ENCODE results near the gene ATP6V1G3.
"Not testable (repeated sequence)": the region's sequence is repeated elsewhere in the genome, so short reads cannot be mapped to it uniquely, and the experiment has no call there.

The ATP6V1G3 gene

GRCh38 chr1:198524556-198524955 is 15.9 kb downstream of the ATP6V1G3 start:
- Histone ChIP-seq H3K9me3 (ENCODE audit: insufficient read depth, low read depth, low read length) (no peaks in the 10 kb centered on the region), H4K20me1 (ENCODE audit: insufficient read depth, low read length, poor library complexity, severe bottlenecking) (no peaks in the 10 kb centered on the region), H3K4me1 (ENCODE audit: insufficient read depth, low read length, poor library complexity, severe bottlenecking) (peaks cover 82% of the 10 kb centered on the region), H3K27me3 (ENCODE audit: insufficient read depth, low read length, poor library complexity, severe bottlenecking) (no peaks in the 10 kb centered on the region), H3K4me3 (ENCODE audit: low read length, poor library complexity, severe bottlenecking) (peak overlapping the region; percentile 68), H3K9ac (ENCODE audit: low read depth, low read length, poor library complexity, severe bottlenecking) (peak overlapping the region; percentile 71), H3K79me2 (ENCODE audit: insufficient read depth, low read length) (peaks cover 49% of the 10 kb centered on the region), H2AFZ (ENCODE audit: low read length) (peak overlapping the region; percentile 77), H3K9me2 (replicated peaks; ENCODE audit: low read depth, low read length) (no peaks in the 10 kb centered on the region), H3K36me3 (ENCODE audit: insufficient read depth, low read length) (no peaks in the 10 kb centered on the region), H3F3A (ENCODE audit: low read depth) (0 out of 2 replicates have a peak, but pooled peaks cover 3% of the 10 kb centered on the region), H3K4me2 (ENCODE audit: low read depth, low read length, poor library complexity, severe bottlenecking) (peak overlapping the region; percentile 83)
- TF ChIP-seq CTCF (conservative IDR thresholded peaks at IDR 0.05; ENCODE audit: low read length): no peak
- no peak for TF ChIP-seq EZH2phosphoT487 (IDR thresholded peaks at IDR 0.05; ENCODE audit: borderline replicate concordance)

- H3F3A ChIP-seq (ENCODE audit: low read depth); H3K9me3 ChIP-seq (ENCODE audit: insufficient read depth, low read depth, low read length); H3K27me3 ChIP-seq (ENCODE audit: insufficient read depth, low read length, poor library complexity, severe bottlenecking); H3K36me3 ChIP-seq (ENCODE audit: insufficient read depth, low read length); H3K9me2 ChIP-seq (replicated peaks; ENCODE audit: low read depth, low read length); H4K20me1 ChIP-seq (ENCODE audit: insufficient read depth, low read length, poor library complexity, severe bottlenecking): not testable (repeated sequence)
- peaks cover 83% of the 10 kb centered on the region for H3K4me1 ChIP-seq (ENCODE audit: insufficient read depth, low read length, poor library complexity, severe bottlenecking)
- H3K4me3 ChIP-seq (ENCODE audit: low read length, poor library complexity, severe bottlenecking): peak overlapping the region; percentile 68
- H3K9ac ChIP-seq (ENCODE audit: low read depth, low read length, poor library complexity, severe bottlenecking): peak overlapping the region; percentile 71
- H2AFZ ChIP-seq (ENCODE audit: low read length): peak overlapping the region; percentile 77; the same call in 1 of the 2 replicates
- H3K79me2 ChIP-seq (ENCODE audit: insufficient read depth, low read length): peaks cover 53% of the 10 kb centered on the region
- H3K4me2 ChIP-seq (ENCODE audit: low read depth, low read length, poor library complexity, severe bottlenecking): peak overlapping the region; percentile 83
These were observed 16.4 kb downstream of the ATP6V1G3 start for GRCh38 chr1:198524127-198524526.

DNA sequence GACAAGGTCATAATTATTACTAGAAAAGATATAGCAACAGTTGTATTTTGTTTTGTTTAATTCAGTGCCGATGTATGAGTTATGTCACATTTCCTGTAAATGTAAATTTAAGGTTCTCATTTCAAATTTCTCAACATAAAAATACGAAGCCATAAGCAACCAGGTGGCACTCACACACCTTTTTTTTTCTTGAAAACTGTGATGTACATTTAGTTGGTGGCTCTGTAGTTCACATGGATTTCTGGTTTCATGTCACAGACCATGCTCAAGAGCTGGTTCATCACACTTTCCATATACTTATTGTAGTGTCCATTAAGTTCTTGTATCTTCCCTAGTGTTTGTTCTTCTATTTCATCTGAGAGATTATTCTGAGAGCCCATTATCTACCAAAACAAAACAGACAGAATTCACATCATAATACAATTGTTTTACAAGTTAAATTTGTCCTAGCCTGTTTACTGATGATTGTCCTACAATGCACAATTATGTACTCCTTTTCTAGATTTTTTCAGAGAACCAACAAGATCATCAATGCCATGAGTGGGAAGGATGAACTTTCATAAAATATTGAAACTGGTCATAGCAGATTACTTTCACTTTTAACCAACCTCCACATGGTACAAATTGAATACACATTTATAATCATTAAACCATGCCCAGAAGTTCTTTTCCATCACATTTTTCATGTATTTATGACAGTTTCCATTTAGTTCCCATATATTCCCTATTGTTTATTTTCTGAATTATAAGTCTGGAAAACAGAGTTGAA is 17.1 kb downstream of the ATP6V1G3 start:
- H2AFZ ChIP-seq (ENCODE audit: low read length): peak overlapping the region; percentile 66; the same call in 1 of the 2 replicates

More for the DNA sequence above, 17.1 kb downstream of the ATP6V1G3 start:
- Histone ChIP-seq H3K36me3 (ENCODE audit: insufficient read depth, low read length) (no peaks in the 10 kb centered on the region), H3K9ac (ENCODE audit: low read depth, low read length, poor library complexity, severe bottlenecking) (peak overlapping the region; percentile 71), H3K4me2 (ENCODE audit: low read depth, low read length, poor library complexity, severe bottlenecking) (peak overlapping the region; percentile 83), H4K20me1 (ENCODE audit: insufficient read depth, low read length, poor library complexity, severe bottlenecking) (no peaks in the 10 kb centered on the region), H3K4me3 (ENCODE audit: low read length, poor library complexity, severe bottlenecking) (peak overlapping the region; percentile 68), H3F3A (ENCODE audit: low read depth) (no peaks in the 10 kb centered on the region), H3K9me2 (replicated peaks; ENCODE audit: low read depth, low read length) (no peaks in the 10 kb centered on the region), H3K4me1 (ENCODE audit: insufficient read depth, low read length, poor library complexity, severe bottlenecking) (peaks cover 89% of the 10 kb centered on the region), H3K27me3 (ENCODE audit: insufficient read depth, low read length, poor library complexity, severe bottlenecking) (no peaks in the 10 kb centered on the region), H3K9me3 (ENCODE audit: insufficient read depth, low read depth, low read length) (no peaks in the 10 kb centered on the region), H3K79me2 (ENCODE audit: insufficient read depth, low read length) (peaks cover 61% of the 10 kb centered on the region)
- TF ChIP-seq CTCF (conservative IDR thresholded peaks at IDR 0.05; ENCODE audit: low read length) (peak; percentile 53), EZH2phosphoT487 (IDR thresholded peaks at IDR 0.05; ENCODE audit: borderline replicate concordance) (no peak)
